ENCODE results near the gene BMERB1.
"Not testable (repeated sequence)": the region's sequence is repeated elsewhere in the genome, so short reads cannot be mapped to it uniquely, and the experiment has no call there.

Gene BMERB1

DNA sequence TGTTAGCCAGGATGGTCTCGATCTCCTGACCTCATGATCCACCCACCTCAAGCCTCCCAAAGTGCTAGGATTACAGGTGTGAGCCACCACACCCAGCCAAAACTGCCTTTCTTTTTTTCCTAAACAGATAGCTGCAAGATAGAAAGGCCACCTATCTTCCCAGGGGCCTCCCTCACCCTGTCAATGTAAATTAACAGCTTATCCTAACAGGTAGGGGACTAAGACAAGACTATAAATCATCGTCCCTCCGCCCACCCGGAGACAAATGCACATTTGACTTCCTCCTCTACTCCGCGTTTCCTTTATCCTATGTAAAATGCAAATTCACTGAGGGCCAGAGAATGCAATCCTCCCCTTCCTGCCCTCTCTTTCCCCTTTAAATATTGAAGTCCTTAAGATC is 137.2 kb downstream of the BMERB1 start:
- TF ChIP-seq, protein P1, sequence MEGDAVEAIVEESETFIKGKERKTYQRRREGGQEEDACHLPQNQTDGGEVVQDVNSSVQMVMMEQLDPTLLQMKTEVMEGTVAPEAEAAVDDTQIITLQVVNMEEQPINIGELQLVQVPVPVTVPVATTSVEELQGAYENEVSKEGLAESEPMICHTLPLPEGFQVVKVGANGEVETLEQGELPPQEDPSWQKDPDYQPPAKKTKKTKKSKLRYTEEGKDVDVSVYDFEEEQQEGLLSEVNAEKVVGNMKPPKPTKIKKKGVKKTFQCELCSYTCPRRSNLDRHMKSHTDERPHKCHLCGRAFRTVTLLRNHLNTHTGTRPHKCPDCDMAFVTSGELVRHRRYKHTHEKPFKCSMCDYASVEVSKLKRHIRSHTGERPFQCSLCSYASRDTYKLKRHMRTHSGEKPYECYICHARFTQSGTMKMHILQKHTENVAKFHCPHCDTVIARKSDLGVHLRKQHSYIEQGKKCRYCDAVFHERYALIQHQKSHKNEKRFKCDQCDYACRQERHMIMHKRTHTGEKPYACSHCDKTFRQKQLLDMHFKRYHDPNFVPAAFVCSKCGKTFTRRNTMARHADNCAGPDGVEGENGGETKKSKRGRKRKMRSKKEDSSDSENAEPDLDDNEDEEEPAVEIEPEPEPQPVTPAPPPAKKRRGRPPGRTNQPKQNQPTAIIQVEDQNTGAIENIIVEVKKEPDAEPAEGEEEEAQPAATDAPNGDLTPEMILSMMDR (IDR thresholded peaks at IDR 0.05) = no peak
- H3K4me3 ChIP-seq (ENCODE audit: low read depth, low read length) = no peak overlapping the region
- no peaks in the 10 kb centered on the region for H3K36me3 ChIP-seq (ENCODE audit: control insufficient read depth, insufficient read depth, low read length)
- H3K4me1 ChIP-seq = peaks cover 8% of the 10 kb centered on the region
- H3K4me2 ChIP-seq (ENCODE audit: low read length) = no peak overlapping the region
- H3K27me3 ChIP-seq (ENCODE audit: control insufficient read depth, insufficient read depth, low read length) = no peaks in the 10 kb centered on the region
- H3K9me3 ChIP-seq (ENCODE audit: control insufficient read depth, low read length) = no peaks in the 10 kb centered on the region
- no peak overlapping the region for H3K27ac ChIP-seq
- H3K9ac ChIP-seq = no peak overlapping the region
- H2AFZ ChIP-seq = no peak overlapping the region
- no peaks in the 10 kb centered on the region for H3K79me2 ChIP-seq

DNA sequence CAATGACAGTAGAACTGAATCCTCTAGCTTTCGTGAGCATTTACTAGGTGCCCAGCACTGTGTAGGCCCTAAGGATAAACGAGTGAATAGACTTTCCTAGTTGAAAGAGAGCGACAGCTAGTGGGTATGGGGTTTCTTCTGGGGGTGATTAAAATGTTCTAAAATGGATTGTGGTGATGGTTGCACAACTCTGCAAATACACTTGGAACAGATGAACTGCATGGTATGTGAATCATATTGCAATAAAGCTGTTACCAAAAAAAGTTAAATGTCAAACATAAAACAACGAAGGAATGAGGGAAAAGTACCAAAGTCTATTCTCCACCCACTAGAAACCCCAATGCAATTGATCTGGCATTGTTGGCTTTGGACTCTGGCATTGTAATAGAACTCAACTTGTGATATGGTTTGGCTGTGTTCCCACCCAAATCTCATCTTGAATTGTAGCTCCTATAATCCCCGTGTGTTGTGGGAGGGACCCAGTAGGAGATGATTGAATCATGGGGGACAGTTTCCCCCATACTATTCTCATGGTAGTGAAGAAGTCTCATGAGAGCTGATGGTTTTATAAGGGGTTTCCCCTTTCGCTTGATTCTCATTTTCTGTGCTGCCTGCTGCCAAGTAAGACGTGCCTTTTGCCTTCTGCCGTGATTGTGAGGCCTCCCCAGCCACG is 138.1 kb downstream of the BMERB1 start:
- H3K79me2 ChIP-seq = no peaks in the 10 kb centered on the region
- H3K27ac ChIP-seq = no peak overlapping the region
- no peak overlapping the region for H2AFZ ChIP-seq
- no peak overlapping the region for H3K4me3 ChIP-seq (ENCODE audit: low read depth, low read length)
- TF ChIP-seq, protein P1 (IDR thresholded peaks at IDR 0.05) = no peak
- H3K4me2 ChIP-seq (ENCODE audit: low read length) = no peak overlapping the region
- H3K4me1 ChIP-seq = peaks cover 8% of the 10 kb centered on the region
- H3K36me3 ChIP-seq (ENCODE audit: control insufficient read depth, insufficient read depth, low read length) = no peaks in the 10 kb centered on the region
- no peak overlapping the region for H3K9ac ChIP-seq
- H3K9me3 ChIP-seq (ENCODE audit: control insufficient read depth, low read length) = no peaks in the 10 kb centered on the region
- no peaks in the 10 kb centered on the region for H3K27me3 ChIP-seq (ENCODE audit: control insufficient read depth, insufficient read depth, low read length)

DNA sequence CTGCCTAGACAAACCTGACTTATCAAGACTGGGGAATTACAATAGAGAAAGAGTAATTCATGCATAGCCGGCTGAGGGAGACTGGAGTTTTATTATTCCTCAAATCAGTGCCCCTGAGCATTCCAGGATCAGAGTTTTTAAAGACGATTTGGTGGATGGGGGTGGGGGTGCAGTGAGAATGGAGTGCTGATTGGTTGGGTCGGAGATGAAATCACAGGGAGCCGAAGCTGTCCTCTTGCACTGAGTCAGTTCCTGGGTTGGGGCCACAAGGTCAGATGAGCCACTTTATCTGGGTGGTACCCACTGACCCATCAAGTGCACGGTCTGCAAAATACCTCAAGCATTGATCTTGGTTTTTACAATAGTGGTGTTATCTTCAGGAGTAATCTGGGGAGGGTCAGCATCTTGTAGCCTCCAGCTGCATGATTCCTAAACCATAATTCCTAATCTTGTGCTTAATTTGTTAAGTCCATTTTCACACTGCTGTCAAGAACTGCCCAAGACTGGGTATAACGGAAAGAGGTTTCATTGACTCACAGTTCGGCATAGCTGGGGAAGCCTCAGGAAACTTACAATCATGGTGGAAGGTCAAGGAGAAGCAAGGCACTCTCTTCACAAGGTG is 139.0 kb downstream of the BMERB1 start:
- Histone ChIP-seq H3K4me2 (ENCODE audit: low read length) (no peak overlapping the region), H3K4me1 (peaks cover 8% of the 10 kb centered on the region), H3K9ac (no peak overlapping the region), H3K27ac (no peak overlapping the region), H3K79me2 (no peaks in the 10 kb centered on the region), H3K9me3 (ENCODE audit: control insufficient read depth, low read length) (no peaks in the 10 kb centered on the region), H3K4me3 (ENCODE audit: low read depth, low read length) (no peak overlapping the region), H2AFZ (no peak overlapping the region), H3K36me3 (ENCODE audit: control insufficient read depth, insufficient read depth, low read length) (no peaks in the 10 kb centered on the region), H3K27me3 (ENCODE audit: control insufficient read depth, insufficient read depth, low read length) (no peaks in the 10 kb centered on the region)
- TF ChIP-seq, protein P1 (IDR thresholded peaks at IDR 0.05) = no peak

DNA sequence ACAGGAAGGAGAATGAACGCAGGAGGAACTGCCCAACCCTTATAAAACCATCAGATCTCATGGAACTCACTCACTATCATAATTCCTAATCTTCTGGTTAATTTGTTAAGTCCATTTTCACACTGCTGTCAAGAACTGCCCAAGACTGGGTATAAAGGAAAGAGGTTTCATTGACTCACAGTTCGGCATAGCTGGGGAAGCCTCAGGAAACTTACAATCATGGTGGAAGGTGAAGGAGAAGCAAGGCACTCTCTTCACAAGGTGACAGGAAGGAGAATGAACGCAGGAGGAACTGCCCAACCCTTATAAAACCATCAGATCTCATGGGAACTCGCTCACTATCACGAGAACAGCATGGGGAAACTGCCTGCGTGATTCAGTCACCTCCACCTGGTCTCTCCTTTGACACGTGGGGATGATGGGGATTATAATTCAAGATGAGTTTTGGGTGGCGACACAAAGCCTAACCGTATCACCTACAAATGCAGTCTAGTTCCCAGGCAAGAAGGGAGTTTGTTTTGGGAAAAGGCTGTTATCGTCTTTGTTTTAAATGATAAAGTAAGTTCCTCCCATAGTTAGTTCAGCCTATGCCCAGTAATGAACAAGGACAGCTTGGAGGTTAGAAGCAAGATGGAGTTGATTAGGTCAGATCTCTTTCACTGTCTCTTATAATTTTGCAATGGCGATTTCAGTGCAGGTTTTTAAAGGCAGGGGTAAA is 139.7 kb downstream of the BMERB1 start:
- H3K27ac ChIP-seq; H3K4me2 ChIP-seq (ENCODE audit: low read length); H2AFZ ChIP-seq; H3K9me3 ChIP-seq (ENCODE audit: control insufficient read depth, low read length); H3K36me3 ChIP-seq (ENCODE audit: control insufficient read depth, insufficient read depth, low read length); H3K9ac ChIP-seq; H3K79me2 ChIP-seq; H3K4me1 ChIP-seq; H3K27me3 ChIP-seq (ENCODE audit: control insufficient read depth, insufficient read depth, low read length); H3K4me3 ChIP-seq (ENCODE audit: low read depth, low read length): not testable (repeated sequence)

DNA sequence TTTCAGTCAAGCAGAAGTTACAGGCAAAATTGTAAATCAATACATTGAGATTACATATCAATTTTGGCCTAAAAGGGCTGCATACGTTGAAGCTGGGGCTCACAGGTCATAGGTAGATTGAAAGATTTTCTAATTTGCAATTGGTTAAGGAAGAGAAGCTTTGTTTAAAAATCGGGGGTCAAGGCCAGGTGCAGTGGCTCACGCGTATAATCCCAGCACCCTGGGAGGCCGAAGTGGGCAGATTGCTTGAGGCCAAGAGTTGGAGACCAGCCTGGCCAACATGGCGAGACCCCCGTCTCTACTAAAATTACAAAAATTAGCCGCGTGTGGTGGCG is 140.2 kb downstream of the BMERB1 start:
- Histone ChIP-seq H3K79me2 (no peaks in the 10 kb centered on the region), H2AFZ (no peak overlapping the region), H3K36me3 (ENCODE audit: control insufficient read depth, insufficient read depth, low read length) (no peaks in the 10 kb centered on the region), H3K4me2 (ENCODE audit: low read length) (no peak overlapping the region), H3K9me3 (ENCODE audit: control insufficient read depth, low read length) (no peaks in the 10 kb centered on the region), H3K4me3 (ENCODE audit: low read depth, low read length) (no peak overlapping the region), H3K4me1 (peaks cover 8% of the 10 kb centered on the region), H3K9ac (no peak overlapping the region), H3K27ac (no peak overlapping the region), H3K27me3 (ENCODE audit: control insufficient read depth, insufficient read depth, low read length) (no peaks in the 10 kb centered on the region)
- TF ChIP-seq, protein P1 (IDR thresholded peaks at IDR 0.05) = no peak

Data from parathyroid adenoma (tissue), 2 donors.